HG02588 (cell line): Measurements from ENCODE around the gene QPCTL.
A peak's percentile ranks its signal among the peaks of the same experiment; 100 is the strongest.
"Not testable (repeated sequence)": the region's sequence is repeated elsewhere in the genome, so short reads cannot be mapped to it uniquely, and the experiment has no call there.

Experiments used
- ATAC-seq: cut with Tn5 transposase; IDR thresholded peaks from one replicate; pipeline ENCODE4 v1.9.1; 2021; ENCODE audit warnings: mild to moderate bottlenecking, moderate library complexity; ENCODE audit not compliant: unreplicated experiment

Gene QPCTL

DNA sequence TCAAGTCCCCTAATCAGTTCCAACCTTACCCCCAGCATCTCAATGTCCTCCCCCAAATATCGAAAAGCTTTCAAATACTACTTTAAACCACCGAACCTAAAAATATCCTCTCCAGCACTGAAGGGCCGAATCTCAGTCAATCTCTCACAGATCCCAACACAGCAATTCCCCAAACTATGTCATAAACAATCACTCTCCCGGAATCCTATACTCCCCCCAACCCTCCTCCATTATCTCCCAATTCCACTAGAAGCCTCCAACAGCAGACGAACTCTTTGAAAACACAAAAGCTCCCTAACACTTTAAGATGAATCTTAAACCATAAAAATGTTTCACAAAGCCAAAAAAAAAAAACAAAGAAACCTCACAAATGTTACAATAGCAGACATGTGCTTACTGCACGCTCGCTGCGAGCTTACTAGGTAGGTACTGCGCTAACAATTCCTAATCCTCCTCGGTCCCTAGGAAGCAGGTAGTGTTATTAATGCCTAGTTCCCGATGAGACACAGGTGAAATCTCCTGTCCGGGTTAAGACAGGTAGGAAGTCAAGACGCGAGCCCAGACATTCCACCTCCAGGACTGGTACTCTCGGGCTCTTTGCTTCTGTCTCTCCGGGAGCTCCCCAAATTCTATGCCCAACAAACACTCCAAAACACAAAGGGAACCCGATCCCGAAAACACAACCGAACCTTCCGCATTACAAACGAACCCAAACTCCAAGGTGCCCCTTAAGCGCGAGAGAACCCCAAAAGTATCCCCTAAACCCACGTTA, 24.1 kb downstream of the QPCTL start:
- ATAC-seq: no peak

DNA sequence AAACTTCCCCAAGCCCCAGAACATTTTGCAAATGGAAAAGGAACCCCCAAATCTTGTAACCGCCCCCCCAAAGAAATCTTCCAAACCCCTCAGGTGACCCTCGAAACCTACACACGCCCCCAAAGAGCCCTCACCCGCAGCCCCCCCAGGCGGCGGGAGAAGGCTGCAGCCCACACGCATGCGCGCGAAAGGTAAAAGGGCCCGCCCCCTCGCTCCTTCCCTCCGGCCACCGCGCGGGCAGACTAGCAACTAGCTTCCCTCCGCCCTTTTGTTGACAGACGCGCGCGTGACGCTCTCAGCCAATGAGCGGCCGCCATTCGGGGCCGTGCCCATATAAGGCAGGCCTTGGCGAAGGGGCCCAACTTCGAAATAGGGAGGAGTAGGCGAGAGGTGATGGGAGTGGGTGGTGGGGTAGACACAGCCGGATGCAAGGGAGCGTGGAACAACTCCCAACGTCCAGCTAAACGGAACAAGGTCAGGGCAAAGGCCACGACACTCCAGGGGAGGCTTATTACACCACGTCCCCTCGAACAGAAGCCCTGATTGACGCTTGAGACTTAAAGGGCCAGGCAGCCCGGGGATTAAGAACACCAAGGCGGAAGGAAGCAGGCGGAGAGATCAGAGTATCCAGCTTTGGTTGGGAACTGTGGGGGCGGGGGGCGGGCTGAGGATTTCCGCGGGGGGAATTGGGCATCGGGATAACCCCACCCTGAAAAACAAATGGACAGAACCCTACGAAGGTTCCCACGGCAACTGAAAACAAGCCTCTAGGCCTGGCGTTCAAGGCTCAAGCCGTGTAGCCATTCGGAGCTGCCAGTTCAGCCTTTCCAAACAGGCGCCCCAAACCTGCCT, 24.9 kb downstream of the QPCTL start:
- peak; percentile 90 for ATAC-seq

DNA sequence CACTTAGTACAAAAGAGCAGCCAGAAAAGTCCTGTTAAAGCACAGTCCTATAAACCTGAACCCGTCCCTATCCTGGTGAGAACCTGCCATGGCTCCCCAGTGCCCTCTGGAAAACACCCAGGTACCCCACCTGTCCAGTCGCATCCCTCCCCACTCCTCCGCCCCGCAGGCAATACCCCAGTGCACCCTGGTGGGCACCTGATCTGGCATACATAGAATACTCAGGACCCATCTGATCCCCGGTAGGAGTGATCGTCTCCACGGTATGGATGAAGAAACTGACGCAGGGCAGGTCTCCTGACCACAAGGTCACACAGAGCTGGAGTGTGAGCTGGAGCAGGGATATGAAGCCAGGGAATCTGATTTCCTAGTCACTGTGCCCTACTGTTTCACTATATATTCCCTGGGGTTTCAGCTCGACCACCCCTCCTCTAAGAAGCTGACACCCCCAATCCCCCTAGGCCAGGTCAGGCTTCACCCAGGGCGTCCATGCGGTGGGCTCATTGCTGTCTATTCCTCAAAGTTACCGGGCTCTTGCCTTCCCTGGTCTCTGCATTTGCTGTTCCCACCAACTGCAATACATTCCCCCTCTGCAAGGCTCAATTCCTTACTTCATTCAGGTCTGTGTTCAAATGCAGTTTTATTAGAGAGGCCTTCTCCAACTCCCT, 25.7 kb downstream of the QPCTL start:
- ATAC-seq: no peak

DNA sequence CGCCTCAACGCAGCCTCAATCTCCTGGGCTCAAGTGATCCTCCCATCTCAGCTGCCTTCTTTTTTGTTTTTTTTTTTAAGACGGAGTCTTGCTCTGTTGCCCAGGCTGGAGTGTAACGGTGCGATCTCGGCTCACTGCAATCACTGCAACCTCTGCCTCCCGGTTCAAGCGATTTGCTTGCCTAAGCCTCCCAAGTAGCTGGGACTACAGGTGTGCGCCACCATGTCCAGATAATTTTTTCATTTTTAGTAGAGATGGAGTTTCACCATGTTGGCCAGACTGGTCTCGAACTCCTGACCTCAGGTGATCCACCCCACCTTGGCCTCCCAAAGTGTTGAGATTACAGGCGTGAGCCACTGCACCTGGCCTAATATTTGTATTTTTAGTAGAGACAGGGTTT, 27.6 kb downstream of the QPCTL start:
- not testable (repeated sequence) for ATAC-seq

DNA sequence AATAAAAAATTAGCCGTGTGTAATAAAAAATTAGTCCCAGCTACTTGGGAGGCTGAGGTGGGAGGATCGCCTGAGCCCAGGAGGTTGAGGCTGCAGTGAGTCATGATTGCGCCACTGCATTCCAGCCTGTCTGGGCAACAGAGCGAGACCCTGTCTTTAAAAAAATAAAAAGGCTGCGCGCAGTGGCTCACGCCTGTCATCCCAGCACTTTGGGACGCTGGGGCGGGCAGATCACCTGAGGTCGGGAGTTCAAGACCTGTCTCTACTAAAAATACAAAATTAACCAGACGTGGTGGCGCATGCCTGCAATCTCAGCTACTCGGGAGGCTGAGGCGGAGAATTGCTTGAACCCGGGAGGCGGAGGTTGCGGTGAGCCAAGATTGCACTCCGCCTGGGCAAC, 36.2 kb downstream of the QPCTL start:
- not testable (repeated sequence) for ATAC-seq

DNA sequence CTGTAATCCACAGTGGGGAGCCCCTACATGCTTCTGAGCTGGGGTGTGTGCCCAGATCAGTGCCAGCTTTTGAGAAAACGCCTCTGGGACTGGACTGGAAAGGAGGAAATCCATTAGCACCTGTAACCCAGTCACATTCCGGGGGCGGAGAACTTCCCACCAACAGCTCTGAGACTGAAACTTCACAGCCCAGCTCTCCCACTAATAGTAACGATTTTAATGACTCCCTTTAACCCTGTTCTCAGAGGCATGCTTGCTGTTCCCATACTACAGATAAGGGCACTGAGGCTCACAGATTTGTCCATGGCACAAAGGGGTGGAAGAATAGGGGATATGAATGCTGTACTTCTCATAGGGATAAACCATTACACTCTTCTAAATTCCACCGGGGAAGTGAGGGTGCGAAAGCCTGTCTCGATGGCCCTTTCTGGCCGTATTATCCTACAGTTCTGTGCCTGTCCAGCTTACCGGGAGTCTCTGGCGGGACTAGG, 37.4 kb downstream of the QPCTL start:
- ATAC-seq: no peak

DNA sequence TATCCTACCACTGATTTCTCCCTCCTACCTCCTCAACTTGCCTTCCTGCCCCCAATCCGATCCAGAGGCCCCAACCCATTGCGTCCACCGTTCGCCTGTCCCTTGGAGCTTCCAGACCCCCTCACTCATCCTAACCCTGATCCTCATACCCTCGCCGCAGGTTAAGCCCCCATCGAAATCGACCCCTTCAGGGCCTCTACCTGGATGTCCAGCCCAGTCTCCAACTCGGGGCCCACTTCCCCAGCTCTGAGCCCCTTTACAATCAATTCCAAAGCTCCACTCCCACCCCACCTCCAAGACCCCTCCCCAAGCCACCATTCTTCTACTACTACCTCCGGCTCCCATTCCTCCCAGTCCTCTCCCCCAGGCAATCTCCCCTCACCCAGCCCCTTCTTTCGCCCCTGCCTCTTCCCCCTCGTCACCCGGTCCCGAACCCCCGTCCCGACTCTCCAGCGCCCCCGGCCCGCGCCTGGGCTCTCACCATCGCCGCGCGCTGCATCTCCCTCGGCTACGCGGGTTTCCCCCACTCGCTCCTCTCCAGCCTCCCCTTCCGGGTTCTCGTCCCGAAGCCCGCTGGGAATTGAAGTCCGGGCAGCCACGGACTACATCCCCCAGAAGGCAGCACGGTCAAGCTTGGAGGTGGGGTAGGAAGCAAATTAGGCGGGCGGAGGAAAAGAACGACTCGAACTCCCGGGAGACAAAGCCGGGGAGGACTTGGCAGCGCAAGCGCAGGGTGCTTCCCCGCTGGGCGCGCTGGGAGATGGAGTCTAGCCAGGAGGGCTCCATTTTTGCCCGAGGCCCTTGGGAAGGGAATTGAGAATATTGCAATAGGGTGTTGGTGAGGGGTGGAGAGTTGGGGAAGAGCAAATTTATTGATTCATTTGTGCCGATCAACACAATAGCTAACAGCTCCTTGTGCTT, 38.2 kb downstream of the QPCTL start, which contains the start of gene FBXO46:
TSS of gene FBXO46 (minus strand) at position 529 of the 921 bp plus-strand sequence. CDS start 17,401 bp downstream, outside the sequence.
- peak; percentile 89 for ATAC-seq

DNA sequence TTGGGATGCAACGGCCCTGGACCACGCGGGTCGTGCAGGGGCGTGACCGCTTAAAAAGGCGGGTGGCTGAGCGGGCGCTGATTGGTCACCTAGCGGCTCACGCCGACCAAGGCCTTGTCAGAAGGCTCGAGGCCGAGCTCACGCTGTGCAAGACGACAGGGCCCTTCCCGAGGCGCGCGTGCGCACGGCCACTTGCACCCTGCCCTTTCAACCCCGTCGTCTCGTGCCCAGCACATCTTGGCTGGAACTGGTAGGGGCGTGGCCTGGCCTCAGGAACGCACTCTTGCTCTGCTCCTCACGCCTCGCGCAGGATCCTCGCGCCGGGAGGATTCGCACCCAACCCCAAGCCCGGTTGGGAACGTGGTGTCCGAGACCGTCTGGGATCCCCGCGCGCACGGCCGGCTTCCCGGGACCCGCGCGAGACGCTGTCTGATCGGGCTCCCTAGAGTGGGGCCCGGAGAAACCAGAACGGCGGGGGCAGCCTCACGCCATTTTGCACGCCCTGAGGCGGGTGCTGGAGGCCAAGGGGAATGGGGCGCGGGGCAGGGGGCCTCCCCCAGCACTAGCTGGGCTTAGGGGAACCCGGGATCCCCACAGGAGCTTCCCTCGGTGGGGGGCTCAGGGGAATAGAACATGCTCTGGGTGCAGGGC, 40.8 kb downstream of the QPCTL start, which contains the start of gene MEIOSIN:
TSS of gene MEIOSIN (plus strand) at position 280 of the 651 bp plus-strand sequence. CDS start 1,938 bp downstream, outside the sequence.
- no peak for ATAC-seq

DNA sequence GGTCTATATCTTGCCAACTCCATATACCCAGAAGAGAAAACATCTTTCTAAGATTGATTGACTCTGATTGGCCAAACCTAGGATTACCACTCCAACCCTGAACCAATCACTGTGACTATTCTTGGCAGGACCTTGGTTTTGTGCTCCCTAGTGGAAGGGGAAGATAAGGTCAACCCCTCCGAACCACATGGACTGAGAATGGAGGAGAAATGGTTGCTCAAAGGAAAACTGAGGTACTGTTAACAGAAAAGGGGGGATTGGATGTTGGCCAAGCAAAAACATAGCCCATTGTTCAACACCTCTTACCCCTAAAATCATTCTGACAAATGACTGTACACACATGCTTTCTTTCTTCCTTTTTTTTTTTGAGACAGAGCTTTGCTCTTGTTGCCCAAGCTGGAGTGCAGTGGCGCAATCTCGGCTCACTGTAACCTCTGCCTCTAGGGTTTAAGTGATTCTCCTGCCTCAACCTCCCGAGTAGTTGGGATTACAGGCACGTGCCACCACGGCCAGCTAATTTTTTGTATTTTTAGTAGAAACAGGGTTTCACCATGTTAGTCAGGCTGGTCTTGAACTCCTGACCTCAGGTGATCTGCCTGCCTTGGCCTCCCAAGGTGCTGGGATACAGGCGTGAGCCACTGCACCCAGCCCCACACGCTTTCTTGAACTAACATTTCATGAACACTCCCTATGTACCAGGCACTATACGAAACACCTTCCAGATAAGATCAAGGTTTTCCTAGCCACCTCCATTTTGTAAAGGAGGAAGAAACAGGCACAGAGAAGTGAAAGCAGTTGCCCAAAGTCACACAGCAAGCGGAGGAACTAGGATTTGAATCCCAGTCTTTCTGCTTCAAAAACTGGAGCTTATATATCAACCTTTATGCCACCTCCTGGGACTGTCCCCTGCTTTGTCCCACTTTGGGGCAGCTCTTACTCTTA, 47.3 kb downstream of the QPCTL start:
- ATAC-seq: no peak

DNA sequence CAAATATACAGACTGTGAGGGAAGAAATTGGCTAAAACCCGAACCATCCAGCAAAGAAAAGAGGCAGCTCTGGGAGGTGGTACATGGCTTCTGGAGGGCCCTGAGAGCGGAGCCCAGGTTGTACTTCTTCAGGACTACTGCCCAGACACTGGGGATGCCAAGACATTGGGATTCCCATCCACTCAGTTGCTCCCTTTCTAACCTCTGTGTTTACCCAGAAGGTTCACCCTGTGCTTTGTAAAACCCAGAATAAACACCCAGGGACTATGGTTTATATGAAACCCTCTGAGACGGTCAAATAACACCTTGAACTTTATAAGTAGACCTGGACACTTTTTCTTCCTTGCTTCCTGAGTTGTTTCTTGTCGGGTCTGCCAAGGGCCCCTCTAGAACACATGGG, 50.5 kb downstream of the QPCTL start:
- ATAC-seq: no peak

DNA sequence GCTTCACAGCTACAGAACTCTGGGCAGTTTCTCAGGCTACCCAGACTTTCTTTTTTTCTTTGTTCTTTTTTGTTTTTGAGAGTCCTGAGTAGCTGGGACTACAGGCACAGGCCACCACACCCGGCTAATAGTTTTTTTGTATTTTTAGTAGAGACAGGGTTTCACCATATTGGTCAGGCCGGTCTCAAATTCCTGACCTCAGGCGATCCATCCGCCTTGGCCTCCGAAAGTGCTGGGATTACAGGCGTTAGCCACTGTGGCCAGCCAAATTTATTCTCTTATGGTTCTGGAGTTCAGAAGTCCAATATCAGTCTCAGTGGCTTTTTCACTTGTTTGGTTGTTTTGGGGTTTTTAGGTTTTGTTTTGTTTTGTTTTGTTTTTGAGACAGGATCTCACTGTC, 53.1 kb downstream of the QPCTL start:
- no peak for ATAC-seq

DNA sequence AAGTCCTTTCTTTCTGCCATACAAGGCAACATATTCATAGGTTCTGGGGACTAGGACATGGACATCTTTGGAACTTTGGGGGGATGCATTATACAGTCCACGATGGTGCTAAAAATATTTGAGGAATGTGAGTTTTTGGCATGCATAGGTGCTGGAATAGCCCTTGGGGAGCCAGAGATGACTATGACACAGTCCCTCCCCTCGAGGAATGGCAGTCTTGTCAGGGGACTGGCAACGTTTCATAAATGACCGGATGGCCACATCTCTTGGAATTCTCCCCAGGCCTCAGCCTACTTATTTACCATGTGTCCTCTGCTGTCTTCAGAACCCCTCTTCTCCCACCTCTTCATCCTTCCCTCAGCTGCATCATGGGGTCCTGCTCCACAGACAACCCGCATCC, 54.4 kb downstream of the QPCTL start:
- no peak for ATAC-seq

DNA sequence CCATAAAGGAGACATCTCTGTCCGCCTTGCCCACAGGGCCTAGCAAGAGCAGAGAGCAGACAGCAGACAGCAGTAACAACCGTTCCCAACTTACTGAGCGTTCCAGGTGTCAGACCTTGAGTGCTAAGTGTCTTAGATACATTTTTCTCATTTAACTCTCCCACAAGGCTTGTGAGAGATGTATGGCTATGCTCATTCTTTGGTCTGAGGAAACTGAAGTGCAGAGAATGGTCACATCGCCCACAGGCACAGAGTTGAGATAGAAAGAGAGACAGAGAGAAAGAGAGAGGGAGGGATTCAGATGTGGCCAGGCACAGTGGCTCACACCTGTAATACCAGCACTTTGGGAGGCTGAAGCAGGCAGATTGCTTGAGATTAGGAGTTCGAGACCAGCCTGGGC, 55.0 kb downstream of the QPCTL start:
- no peak for ATAC-seq

DNA sequence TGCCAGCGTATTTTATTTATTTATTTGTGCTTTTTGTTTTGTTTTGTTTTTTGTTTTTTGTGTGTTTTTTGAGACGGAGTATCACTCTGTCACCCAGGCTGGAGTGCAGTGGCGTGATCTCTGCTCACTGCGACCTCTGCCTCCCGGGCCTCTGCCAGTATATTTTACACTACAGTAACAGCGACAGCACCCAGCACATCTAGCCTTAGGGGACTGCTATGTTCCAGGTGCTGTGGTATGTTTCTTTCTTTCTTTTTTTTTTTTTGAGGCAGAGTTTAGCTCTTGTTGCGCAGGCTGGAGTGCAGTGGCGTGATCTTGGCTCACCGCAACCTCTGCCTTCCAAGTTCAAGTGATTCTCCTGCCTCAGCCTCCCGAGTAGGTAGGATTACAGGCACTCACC, 59.0 kb downstream of the QPCTL start:
- ATAC-seq: not testable (repeated sequence)

DNA sequence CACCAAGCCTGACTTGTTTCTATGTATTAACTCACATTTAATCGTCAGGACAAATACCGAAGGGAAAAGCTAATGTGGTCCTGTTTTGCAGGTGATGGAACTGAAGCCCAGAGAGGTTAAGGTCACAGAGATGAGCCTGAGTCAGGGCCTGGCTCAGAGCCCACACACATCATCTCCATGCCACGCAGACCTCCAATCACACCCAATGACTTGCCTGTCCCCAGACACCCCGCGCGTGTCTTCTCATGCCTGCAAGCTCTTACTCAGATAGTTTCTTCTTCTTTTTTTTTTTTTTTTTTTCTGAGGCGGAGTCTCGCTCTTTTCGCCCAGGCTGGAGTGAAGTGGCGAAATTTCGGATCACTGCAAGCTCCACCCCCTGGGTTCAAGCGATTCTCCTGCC, 60.2 kb downstream of the QPCTL start:
- no peak for ATAC-seq

DNA sequence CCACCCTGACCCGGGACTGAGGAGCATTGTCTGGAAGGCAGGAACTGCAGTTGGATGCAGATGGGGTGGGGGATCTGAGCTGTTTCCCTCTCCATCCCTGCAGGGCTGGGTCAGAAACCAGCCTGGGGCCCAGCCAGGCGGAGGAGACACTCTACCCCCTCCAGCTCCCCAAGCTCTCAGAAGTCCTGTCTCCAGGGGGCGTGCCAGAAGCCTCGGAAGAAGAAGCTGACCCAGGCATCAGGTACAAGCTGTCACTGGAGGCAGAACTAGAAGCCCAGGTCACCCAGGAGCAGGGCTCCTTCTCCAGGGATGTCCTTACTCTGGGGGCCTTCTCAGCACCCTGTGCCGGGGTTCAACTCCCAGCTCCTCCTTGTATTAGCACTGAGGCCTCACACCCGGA, 61.1 kb downstream of the QPCTL start:
- ATAC-seq: no peak
